GM23248 (cell line): Measurements from ENCODE around the gene FCGR3B. TPM values are rescaled to one million over a fixed set of nuclear protein-coding genes. Genes with fewer than 3 reads are reported as not detected.
A peak's percentile ranks its signal among the peaks of the same experiment; 100 is the strongest.
"Not testable (repeated sequence)": the region's sequence is repeated elsewhere in the genome, so short reads cannot be mapped to it uniquely, and the experiment has no call there.

Experiments used
- DNase-seq: peaks from one replicate; pipeline ENCODE4 v3.0.0-alpha.2; 2015
- H2AFZ ChIP-seq: fragments of 200-600 bp; sonication (generic); 2 replicates; pipeline ENCODE4 v1.6.1; 2016; ENCODE audit warnings: antibody characterized with exemption
- H3F3A ChIP-seq: fragments of 200-600 bp; sonication (generic); 2 replicates; pipeline ENCODE4 v1.6.1; 2016; ENCODE audit warnings: mild to moderate bottlenecking, antibody characterized with exemption, mixed run types; ENCODE audit not compliant: insufficient read depth
- H3K27ac ChIP-seq: fragments of 200-600 bp; sonication (generic); 2 replicates; pipeline ENCODE4 v1.5.1; 2016; ENCODE audit warnings: mild to moderate bottlenecking
- H3K27me3 ChIP-seq: fragments of 200-600 bp; sonication (generic); replicated peaks from 2 replicates; pipeline ENCODE4 v1.6.1; 2016; ENCODE audit warnings: mild to moderate bottlenecking; ENCODE audit not compliant: insufficient read depth
- H3K36me3 ChIP-seq: fragments of 200-600 bp; sonication (generic); 2 replicates; pipeline ENCODE4 v1.6.1; 2016; ENCODE audit warnings: low read depth, mild to moderate bottlenecking
- H3K4me1 ChIP-seq: fragments of 200-600 bp; sonication (generic); 2 replicates; pipeline ENCODE4 v1.6.1; 2016; ENCODE audit warnings: mild to moderate bottlenecking; ENCODE audit not compliant: insufficient read depth
- H3K4me2 ChIP-seq: fragments of 200-600 bp; sonication (generic); one replicate; pipeline ENCODE4 v1.6.1; 2016; ENCODE audit warnings: mild to moderate bottlenecking; ENCODE audit not compliant: unreplicated experiment
- H3K4me3 ChIP-seq: fragments of 200-600 bp; sonication (generic); 2 replicates; pipeline ENCODE4 v1.5.1; 2016; ENCODE audit warnings: mild to moderate bottlenecking
- H3K79me2 ChIP-seq: fragments of 200-600 bp; sonication (generic); 2 replicates; pipeline ENCODE4 v1.6.1; 2016; ENCODE audit warnings: mild to moderate bottlenecking; ENCODE audit not compliant: insufficient read depth
- H3K9ac ChIP-seq: fragments of 200-600 bp; sonication (generic); 2 replicates; pipeline ENCODE4 v1.6.1; 2016; ENCODE audit warnings: mild to moderate bottlenecking
- H3K9me2 ChIP-seq: fragments of 200-600 bp; sonication (generic); 2 replicates; pipeline ENCODE4 v1.6.1; 2016; ENCODE audit warnings: mixed run types, mild to moderate bottlenecking, moderate library complexity; ENCODE audit not compliant: insufficient read depth
- H3K9me3 ChIP-seq: fragments of 200-600 bp; sonication (generic); one replicate; pipeline ENCODE4 v1.6.1; 2017; ENCODE audit warnings: low read depth
- H4K20me1 ChIP-seq: fragments of 200-600 bp; sonication (generic); 2 replicates; pipeline ENCODE4 v1.6.0; 2016; ENCODE audit not compliant: insufficient read depth
- WGBS, 2 experiments: methylation state at CpG; one replicate each; pipeline ENCODE4 v1.1.6; 2015 to 2017; ENCODE audit warnings: low lambda C conversion rate in 2 of 2, low coverage in 1 of 2; ENCODE audit errors: missing lambda C conversion rate in 2 of 2; 5-methylcytosine and 5-hydroxymethylcytosine counted together
- in situ Hi-C: fragments of 300-500 bp; cut with MboI; formaldehyde crosslinking; loops from 2 replicates; pipeline ENCODE4 v1.15.0; 2020
- polyA plus RNA-seq: library from polyadenylated mRNA; unstranded; fragments of >200 nt; fragmentation: Nextera tagmentation; extraction: Ambion mirVana; gene quantifications from 2 replicates; pipeline ENCODE4 v1.2.1, GENCODE V29; 2016
- total RNA-seq: library from RNA; depleted of rRNA; stranded (reverse); fragments of >200 nt; shearing (Covaris generic); gene quantifications from 2 replicates; pipeline ENCODE4 v1.2.3, GENCODE V29; 2014

Gene FCGR3B
- total and polyA plus RNA-seq, 2 experiments from 2014 or later = not detected

DNA sequence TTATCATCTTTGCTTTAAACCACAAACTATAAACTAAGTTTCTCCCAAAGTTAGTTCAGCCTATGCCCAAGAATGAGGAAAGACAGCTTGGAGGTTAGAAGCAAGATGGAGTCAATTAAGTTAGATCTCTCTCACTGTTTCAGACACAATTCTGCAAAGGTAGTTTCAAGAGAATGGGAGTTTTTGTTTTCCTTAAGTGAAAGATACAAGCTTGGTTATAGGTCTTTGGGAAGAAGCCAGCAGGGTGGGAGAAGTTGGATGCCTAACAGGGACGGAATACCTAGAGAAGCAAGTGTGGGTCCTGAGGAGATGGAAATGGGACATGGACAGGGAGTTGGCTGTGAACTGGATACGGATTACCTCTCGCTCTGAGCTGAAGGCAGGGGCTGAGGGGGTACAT lies 6.0 kb upstream of the FCGR3B start:
- H3K9ac ChIP-seq, H3F3A ChIP-seq, H3K79me2 ChIP-seq, H3K27me3 ChIP-seq, H3K4me1 ChIP-seq, DNase-seq, H3K36me3 ChIP-seq, in situ Hi-C loops, H3K4me3 ChIP-seq, H3K9me2 ChIP-seq, H4K20me1 ChIP-seq, H3K9me3 ChIP-seq, H3K4me2 ChIP-seq, H2AFZ ChIP-seq, H3K27ac ChIP-seq: not testable (repeated sequence)
- WGBS, 2 experiments = 78 to 79% methylated on average over 3 of the region's 3 CpGs

DNA sequence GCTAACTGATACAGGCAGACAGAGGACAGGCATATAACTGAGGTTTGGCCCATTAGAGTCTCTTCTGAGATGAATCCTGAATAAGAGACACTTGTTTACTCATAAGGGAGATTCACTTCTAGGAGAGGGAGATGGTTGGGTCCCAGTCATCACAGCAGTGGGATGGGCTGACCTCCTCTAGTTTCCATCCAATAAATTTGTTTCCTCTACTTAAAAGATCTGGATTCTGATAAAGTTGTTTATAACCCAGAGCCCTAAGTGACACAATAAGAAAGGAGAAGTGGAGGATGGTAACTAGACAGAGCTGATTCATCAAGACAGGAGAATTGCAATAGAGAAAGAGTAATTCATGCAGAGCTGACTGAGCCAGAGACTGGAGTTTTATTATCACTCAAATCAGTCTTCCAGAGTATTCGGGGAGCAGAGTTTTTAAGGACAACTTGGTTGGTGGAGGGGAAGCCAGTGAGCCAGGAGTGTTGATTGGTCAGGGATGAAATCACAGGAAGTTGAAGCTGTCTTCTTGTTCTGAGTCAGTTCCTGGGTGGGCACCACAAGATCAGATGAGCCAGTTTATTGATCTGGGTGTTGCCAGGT lies 5.3 kb upstream of the FCGR3B start:
- WGBS, 2 experiments = 0% methylated on average over 1 of the region's 1 CpG; no CpG with 5 or more reads in 1 of the 2 experiments
- H3K4me2 ChIP-seq, H3K36me3 ChIP-seq, H3K79me2 ChIP-seq, H3K9me2 ChIP-seq, H3F3A ChIP-seq, H3K9ac ChIP-seq, H3K27ac ChIP-seq, H3K27me3 ChIP-seq, H3K9me3 ChIP-seq, in situ Hi-C loops, H3K4me1 ChIP-seq, H3K4me3 ChIP-seq, H4K20me1 ChIP-seq, H2AFZ ChIP-seq: not testable (repeated sequence)
- DNase-seq = peak; percentile 35

DNA sequence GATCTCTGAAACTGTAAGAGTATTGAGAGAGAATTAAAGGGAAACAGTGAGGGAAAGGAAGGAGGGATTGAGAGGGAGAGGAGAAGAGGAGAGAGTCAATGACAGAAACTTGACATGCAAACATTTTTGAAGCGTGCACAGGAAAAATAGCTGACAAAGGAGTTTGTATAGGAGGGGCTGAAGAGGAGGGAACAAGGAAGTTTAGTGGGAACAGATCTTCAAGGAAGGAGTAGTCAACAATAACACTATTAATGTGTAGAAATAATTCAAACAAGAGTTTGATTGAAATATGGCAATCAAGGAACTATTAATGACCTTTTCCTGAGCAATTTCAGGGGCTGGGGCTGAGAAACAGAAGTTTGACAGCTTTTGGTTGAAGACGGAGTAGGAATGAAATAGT lies 4.0 kb upstream of the FCGR3B start:
- H3K36me3 ChIP-seq, H3K9me2 ChIP-seq, H2AFZ ChIP-seq, H3K4me3 ChIP-seq, DNase-seq, H3K9me3 ChIP-seq, H3K9ac ChIP-seq, H3K4me2 ChIP-seq, H3K4me1 ChIP-seq, H3K27ac ChIP-seq, in situ Hi-C loops, H3K79me2 ChIP-seq, H3F3A ChIP-seq, H4K20me1 ChIP-seq, H3K27me3 ChIP-seq: not testable (repeated sequence)
- WGBS, 2 experiments = 83% methylated on average over 2 of the region's 2 CpGs; no CpG with 5 or more reads in 1 of the 2 experiments

DNA sequence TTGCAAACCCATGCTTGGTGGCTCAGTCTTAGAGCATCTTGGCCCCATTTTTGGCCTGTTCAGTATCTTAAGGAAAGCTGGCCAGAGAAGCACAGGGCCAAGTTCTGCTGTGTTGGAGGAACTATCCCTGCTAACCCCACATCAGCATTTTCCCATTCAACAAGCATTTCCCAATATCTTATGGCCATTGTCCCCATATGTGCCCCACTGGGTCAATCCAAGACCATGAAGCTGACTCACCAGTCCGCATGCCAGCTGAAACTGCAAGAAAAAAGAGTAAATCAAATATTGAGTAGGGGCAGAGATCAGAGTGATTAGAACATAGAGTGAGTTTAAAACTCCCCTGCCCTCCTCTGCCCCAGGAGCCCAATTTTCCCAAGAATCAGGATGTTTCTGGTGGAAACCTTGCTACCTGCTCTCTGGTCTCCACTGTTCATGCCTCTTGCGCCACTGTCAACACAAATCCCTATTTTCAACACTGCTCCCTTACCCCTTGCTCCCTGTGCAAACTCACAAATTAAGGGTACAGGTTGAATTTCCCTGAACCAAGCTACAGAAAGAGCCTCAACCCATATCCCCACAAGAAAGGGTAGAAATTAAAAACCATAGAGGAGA lies 741 bp downstream of the FCGR3B start:
- H3K9me3 ChIP-seq, H2AFZ ChIP-seq, H3F3A ChIP-seq, H3K9ac ChIP-seq, H3K79me2 ChIP-seq, H3K4me3 ChIP-seq, H4K20me1 ChIP-seq, H3K9me2 ChIP-seq, H3K4me2 ChIP-seq, H3K36me3 ChIP-seq, H3K27ac ChIP-seq, DNase-seq, H3K4me1 ChIP-seq, H3K27me3 ChIP-seq, in situ Hi-C loops: not testable (repeated sequence)
- 71 to 79% methylated on average over 1 of the region's 2 CpGs for WGBS, 2 experiments

DNA sequence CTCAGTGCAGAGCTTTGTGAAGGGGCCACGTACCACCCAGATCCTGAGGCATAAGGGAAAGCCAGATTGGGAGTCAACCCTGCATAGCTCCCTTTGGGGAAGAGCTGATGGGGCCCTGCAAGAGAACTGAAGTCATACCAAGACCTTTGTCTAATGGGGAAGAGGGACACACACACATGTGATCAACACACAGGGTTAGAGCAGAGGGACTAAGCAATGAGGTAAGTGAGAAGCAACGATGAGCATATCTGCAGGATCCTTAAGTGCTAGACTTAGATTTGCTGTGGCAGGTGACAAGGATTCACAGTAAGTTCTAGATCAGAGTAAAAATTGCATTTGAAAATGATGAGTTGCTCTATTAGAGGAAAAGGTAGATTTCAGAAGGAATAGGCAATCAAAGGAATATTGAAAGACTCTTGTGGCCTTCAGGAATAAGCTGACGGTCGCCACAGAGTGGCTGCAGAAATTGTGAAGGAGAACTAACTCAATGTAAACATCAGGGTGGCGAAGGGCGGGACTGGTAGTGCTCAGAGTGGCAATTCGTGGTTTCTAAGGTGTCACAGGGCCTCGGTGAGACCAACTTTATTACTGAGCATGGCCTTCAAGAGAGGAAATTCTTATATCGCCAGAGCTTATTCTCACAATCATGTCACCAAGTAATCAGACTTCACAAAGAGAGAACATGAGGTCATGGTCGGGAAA lies 4.4 kb downstream of the FCGR3B start:
- H3K4me1 ChIP-seq, in situ Hi-C loops, H3K9me3 ChIP-seq, H3K4me3 ChIP-seq, H3K79me2 ChIP-seq, H3K9me2 ChIP-seq, DNase-seq, H3K27ac ChIP-seq, H3K9ac ChIP-seq, H3K27me3 ChIP-seq, H3F3A ChIP-seq, H4K20me1 ChIP-seq, H2AFZ ChIP-seq, H3K36me3 ChIP-seq, H3K4me2 ChIP-seq: not testable (repeated sequence)
- WGBS, 2 experiments = 71 to 75% methylated on average over 10 of the region's 10 CpGs

DNA sequence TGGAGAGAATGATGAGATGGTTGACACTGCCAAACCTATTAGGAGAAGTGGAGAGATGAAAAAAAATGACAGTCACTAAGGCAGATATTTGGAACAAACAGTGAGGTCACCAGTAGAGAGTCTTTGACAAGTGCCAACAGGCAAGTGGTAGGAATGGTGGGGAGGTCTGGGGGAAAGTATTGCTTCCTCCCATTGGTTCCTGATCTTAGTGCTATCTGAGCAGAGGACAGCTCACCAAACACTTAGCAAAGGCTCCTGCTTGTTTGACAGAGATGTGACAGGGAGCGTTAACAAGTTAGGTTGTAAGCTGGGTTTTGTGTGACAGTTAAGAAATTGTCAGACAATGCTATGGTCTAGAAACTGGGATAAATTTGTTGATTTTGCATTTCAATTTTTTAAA lies 6.4 kb downstream of the FCGR3B start:
- H3K4me1 ChIP-seq, H3K4me3 ChIP-seq, H3K79me2 ChIP-seq, H3F3A ChIP-seq, H3K27me3 ChIP-seq, H2AFZ ChIP-seq, H4K20me1 ChIP-seq, H3K9me3 ChIP-seq, H3K9ac ChIP-seq, in situ Hi-C loops, H3K27ac ChIP-seq, H3K9me2 ChIP-seq, H3K4me2 ChIP-seq, DNase-seq, H3K36me3 ChIP-seq: not testable (repeated sequence)
- 89 to 100% methylated on average over 1 of the region's 1 CpG for WGBS, 2 experiments

DNA sequence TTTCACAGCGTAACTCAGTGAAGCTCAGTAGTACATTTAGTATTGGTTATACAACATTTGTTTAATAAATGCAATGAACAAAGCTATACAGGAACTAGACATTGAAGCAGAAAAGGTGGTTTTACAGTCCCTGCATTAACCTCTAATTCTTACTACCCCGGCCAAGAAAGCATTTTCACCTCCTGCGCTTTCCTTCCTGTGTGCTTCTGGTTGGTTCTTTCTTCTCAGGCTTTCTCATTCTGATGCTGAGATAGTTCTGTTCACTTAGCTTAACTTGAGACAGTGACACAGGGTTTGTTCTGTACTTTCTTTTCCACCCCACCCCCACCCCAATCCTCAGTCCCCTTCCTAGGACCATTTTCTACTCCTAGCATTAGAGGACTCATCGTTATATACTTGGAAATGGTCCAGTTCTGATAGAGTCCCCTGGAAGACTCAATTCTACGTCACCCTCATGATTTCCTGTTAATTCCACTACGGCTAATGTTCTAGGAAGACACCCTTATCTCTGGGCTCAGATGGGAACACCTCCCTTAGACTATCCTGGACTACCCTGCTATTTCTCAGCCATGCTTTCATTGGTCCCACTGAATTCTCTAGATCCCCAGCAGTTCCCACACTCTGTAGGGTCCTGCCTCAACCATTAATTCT lies 7.5 kb downstream of the FCGR3B start:
- in situ Hi-C loops = not testable (repeated sequence)

More for the DNA sequence above, 7.5 kb downstream of the FCGR3B start:
- H3K79me2 ChIP-seq, H2AFZ ChIP-seq, H3K9ac ChIP-seq, H3K4me2 ChIP-seq, DNase-seq, H3K9me2 ChIP-seq, H3K27ac ChIP-seq, H3K9me3 ChIP-seq, H4K20me1 ChIP-seq, H3K4me1 ChIP-seq, H3K27me3 ChIP-seq, H3F3A ChIP-seq, H3K4me3 ChIP-seq, H3K36me3 ChIP-seq: not testable (repeated sequence)
- WGBS, 2 experiments = 74 to 77% methylated on average over 4 to 6 of the region's 6 CpGs
